CD4-positive, alpha-beta T cell treated with Interleukin-2 at 100 ng/mL for 4 hours (primary cell): ENCODE data around the gene SSU72.
"Not testable (repeated sequence)": the region's sequence is repeated elsewhere in the genome, so short reads cannot be mapped to it uniquely, and the experiment has no call there.

ENCODE experiments used
- DNase-seq: peaks from one replicate; pipeline ENCODE4 v3.0.0-alpha.2; 2020; ENCODE audit warnings: low spot score

The SSU72 gene

DNA sequence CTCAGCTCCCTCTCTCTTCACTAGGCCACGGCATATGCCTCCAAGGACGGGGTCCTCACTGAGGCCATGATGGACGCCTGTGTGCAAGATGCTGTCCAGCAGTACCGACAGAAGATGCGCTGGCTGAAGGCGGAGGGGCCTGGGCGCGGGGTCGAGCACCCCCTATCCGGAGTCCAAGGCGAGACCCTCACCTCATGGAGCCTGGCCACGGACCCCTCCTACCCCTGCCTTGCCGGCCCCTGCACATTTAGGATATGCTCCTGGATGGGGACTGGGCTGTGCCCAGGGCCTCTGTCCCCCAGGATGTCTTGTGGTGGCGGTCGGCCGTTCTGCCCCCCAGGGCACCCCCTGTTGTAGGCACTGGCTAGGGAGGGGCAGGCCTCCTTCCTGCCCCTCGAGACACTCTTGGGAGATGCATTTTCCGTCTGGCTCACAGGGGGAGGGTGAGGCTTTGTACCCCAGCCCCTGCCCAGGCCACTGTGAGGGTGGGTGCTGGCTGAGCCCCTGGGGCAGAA lies 79.1 kb downstream of the SSU72 start:
- DNase-seq = not testable (repeated sequence)

DNA sequence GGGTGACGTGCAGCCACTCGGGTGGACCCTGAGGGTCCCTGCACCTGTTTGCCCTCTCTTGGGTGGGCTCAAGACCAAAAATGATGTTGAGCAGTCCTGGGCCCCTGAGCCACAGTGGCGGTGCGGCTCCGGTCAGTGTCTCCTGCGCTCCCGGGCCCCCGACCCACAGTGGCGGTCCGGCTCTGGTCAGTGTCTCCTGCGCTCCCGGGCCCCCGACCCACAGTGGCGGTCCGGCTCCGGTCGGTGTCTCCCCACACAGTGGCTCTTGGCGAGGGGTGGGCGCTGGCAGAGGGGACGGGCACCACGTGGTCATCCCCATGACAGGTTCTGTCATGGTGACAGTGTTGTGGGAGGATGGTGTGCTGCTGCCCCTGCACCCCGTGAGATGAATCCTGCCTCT lies 80.4 kb downstream of the SSU72 start:
- not testable (repeated sequence) for DNase-seq
